CD4-positive, alpha-beta T cell treated with Interleukin-1 beta for 1 hour (primary cell): Measurements from ENCODE around the gene SEC14L1.
"Not testable (repeated sequence)": the region's sequence is repeated elsewhere in the genome, so short reads cannot be mapped to it uniquely, and the experiment has no call there.

Experiments used
- DNase-seq, 2 donors: peaks; one replicate each; pipeline ENCODE4 v3.0.0-alpha.2; 2020 to 2022

Gene SEC14L1

DNA sequence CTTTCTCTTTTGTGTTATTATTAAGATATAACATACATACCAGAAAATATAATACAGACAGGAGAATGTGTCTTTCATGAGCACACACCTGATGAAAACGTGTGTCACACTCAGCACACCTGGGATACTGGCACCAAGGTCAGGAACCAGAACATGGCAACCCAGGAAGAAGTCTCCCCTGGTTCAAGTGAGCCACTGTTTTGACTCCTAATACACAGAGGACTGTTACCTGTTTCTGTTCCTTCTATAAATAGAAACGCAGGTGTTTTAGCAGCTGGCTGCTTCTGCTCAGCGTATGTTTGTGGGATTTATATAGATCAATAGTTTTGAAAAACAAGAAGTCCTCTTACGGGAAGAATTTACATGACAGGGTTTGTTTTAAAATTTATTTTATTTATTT is 3.5 kb downstream of the SEC14L1 start:
- DNase-seq: no peak

DNA sequence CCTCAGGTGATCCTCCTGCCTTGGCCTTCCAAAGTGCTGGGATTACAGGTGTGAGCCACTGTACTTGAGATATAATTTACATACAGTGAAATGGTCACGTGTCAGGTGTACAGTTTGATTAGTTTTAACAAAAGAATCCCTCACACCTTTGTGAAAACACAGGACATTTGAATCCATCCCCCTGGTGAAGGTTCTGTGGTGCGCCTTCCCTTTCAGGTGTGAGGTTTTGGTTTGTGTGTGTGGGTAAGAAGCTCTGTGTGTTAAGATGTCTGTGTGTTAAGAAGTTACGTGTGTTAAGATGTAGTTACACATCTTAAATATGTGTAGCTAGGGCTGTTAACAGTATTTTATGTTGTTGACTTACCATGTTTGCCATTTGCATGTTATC is 4.4 kb downstream of the SEC14L1 start:
- DNase-seq: no peak

- DNase-seq: peak in 1 of 2 donors; percentile 13
These were observed 5.0 kb downstream of the SEC14L1 start for GRCh38 chr17:77145612-77146245.

- no peak for DNase-seq
These were observed 5.5 kb downstream of the SEC14L1 start for GRCh38 chr17:77146246-77146632.

- no peak for DNase-seq
These were observed 6.1 kb downstream of the SEC14L1 start for GRCh38 chr17:77146882-77147281.

DNA sequence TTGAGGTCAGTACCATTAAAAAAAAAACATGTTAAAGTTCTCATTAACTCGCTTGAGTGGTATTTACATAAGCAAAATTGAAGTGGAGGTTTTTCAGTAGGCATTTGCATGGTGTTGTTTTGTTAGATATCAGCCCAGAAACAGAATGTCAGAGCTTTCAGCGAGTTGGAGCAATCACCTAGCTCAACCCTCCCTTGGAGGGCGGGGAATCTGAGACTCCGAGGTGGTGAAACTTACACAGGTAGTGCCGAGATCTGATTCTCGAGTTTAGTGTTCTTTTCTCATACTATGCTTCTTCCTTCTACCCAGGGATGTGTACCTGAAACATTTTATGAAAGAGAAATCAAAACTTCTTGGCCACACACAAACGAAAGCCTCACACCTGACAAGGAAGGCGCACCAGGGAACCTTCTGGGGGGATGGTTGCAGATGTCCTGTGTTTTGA is 6.6 kb downstream of the SEC14L1 start:
- no peak for DNase-seq

DNA sequence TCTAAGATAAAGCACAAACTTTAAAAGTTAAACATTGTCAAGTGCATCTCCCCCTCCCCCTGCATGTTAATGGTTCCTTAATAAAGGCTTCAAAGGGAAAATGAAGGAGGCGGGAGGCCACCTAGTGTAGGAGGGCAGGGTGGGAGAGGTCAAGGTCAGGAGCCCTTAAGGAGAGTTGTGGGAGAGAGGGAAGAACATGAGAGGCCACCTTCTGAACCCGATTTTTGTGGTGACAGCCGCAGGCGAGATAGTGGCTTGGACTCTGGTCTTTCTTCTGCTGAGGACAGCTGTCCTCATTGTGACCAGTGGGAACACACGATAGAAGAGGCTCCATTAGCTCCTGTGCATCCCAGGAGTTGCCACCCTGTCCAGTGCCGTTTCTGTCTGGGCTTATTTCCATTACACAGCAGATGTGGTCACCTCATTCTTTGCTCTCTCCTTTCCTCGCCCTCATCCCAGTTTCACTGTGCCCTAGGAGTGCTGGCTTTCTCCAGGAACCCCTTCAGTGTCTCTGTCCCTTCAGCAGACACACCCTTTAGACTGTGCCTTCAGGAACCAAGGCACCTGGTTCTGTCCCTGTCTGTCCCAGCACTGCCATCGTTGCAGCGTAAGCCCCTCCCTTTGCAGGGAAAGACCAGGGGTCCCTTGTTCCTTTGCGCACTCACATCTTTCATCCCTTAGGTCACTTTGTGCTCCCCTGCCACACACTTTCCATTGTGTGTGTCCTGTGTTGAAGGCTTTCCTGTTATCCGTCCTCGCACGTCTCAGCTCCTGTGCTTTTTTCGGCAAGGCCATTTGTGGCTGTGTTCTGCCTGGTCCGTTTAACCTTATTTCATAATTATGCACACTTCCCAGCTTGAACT is 7.5 kb downstream of the SEC14L1 start:
- DNase-seq: no peak

DNA sequence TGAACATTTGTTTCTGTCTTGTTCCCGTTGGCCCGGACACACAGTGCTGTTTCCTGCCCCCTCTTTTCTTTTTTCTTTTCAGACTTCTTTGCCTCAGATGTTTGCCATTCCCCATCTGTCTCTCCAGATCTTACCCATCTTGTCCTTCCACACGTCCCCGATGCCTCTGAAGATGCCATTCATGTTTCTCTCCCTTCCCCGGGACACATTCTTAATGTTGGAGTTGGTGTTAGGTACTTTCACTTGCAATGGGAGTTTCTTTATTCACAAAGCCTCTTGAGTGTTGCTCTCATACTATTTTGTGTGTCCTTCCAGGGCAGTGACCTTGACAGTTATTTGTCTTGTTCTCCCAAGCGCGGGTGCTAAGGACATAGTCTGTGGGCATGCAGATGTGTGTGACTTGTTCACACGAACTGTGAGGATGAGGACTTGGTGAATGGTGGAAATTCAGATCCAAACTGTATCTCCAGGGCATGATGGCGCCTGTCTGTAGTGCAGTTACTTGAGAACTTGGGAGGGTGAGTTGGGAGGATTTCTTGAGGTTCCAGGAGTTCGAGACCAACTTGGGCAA is 8.3 kb downstream of the SEC14L1 start:
- DNase-seq: no peak

DNA sequence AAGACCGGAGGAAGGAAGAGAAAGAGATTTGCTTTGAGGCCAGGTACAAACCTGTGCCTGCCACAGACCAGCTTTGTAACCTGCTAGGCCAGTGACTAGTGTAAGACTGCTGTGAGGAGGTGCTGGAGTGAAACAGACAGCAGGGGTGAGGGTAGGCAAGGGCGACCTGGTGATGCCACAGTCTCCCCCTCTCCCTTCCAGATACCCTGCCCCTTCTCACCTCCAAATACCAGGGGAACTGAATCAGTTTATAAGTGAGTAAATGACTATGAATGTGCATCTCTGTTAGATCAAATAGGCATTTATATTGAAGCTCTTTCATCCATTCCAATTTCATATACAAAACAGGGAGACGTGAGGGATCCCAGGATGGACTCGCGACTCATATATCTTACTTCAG is 9.4 kb downstream of the SEC14L1 start:
- no peak for DNase-seq

DNA sequence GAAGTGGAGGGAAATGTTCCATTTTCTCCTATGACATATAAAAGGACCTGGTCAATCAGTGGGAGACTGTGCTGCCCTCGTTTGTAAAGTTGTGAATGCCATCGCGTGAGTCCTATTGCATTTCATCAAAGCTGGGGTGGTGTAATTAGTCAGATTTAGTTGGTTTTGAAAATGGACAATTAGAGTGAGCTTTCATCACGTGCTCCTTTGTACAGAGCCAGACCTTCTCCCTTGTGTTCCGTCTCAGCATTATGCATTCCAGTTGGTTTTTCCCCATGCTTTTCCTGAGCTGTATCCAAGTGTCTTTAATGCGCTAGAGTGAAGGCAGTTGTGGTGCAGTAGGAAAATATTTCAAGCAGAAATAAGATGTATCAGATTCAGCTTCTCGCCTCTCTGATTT is 10.4 kb downstream of the SEC14L1 start:
- DNase-seq: no peak

- DNase-seq: not testable (repeated sequence)
These were observed 11.3 kb downstream of the SEC14L1 start for GRCh38 chr17:77152056-77152455.

DNA sequence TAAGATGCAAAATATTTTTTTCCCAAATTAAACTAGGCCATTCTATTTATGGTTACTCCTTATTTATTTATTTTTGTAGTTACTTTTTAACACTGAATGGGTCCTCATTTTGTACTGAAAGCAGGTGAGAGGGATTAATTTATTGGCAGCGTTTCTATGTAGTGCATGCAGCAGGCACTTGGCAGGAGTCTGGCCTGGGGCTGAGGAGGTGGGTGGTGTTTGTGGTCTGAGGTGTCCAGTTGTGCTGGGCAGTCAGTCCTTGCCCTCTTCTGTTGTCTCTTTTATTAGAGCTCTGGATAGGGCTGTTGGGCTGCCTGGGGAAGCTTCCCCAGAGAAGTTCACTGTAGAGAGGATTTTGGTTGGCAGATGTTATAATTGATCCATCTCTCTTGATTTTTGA is 12.7 kb downstream of the SEC14L1 start:
- no peak for DNase-seq

GRCh38 chr17:77153999-77154586 is 13.3 kb downstream of the SEC14L1 start:
- DNase-seq: no peak

GRCh38 chr17:77155125-77155524 is 14.4 kb downstream of the SEC14L1 start:
- DNase-seq: no peak

DNA sequence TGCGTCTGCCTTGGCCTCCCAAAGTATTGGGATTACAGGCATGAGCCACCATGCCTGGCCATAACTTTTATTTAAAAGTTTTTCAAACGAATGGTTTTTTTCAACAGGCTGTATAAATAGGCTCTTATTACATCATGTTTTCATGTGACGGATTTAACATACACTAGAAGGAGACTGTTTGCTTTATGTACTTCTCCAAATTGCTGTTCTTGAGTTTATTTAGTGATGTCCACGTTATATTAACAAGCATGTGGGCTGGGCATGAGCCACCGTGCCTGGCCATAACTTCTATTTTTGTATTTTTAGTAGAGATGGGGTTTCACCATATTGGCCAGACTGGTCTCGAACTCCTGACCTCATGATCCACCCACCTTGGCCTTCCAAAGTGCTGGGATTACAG is 17.0 kb downstream of the SEC14L1 start:
- not testable (repeated sequence) for DNase-seq

GRCh38 chr17:77160091-77160874 is 19.5 kb downstream of the SEC14L1 start:
- no peak for DNase-seq

DNA sequence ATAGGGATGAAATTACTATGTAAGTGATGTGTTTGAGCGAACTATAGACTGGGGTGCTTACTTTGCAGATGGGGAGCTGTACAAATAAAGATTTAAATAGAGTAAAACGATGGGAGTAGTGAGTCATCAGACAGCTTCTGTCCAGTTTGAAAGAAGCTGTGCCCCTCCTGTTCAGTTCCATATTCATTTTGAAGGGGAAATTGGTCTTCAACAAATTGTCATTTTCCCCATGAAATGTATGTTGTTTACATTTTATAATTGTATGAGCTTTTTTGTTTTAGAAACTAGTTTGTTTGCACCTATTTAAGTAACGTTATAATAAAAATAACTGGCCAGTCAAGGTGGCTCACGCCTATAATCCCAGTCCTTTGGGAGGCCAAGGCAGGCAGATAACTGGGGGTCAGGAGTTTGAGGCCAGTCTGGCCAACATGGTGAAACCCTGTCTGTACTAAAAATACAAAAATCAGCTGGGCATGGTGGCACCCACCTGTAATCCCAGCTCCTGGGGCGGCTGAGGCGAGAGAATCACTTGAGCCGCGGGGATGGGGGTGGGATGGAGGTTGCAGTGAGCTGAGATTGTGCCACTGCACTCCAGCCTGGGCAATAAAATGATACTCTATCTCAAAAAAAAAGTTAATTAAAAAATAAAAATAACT is 20.2 kb downstream of the SEC14L1 start:
- no peak for DNase-seq

- DNase-seq: no peak
These were observed 21.2 kb downstream of the SEC14L1 start for GRCh38 chr17:77161953-77162352.

GRCh38 chr17:77163001-77163400 is 22.2 kb downstream of the SEC14L1 start:
- DNase-seq: no peak

GRCh38 chr17:77163511-77164280 is 22.9 kb downstream of the SEC14L1 start:
- DNase-seq: no peak

DNA sequence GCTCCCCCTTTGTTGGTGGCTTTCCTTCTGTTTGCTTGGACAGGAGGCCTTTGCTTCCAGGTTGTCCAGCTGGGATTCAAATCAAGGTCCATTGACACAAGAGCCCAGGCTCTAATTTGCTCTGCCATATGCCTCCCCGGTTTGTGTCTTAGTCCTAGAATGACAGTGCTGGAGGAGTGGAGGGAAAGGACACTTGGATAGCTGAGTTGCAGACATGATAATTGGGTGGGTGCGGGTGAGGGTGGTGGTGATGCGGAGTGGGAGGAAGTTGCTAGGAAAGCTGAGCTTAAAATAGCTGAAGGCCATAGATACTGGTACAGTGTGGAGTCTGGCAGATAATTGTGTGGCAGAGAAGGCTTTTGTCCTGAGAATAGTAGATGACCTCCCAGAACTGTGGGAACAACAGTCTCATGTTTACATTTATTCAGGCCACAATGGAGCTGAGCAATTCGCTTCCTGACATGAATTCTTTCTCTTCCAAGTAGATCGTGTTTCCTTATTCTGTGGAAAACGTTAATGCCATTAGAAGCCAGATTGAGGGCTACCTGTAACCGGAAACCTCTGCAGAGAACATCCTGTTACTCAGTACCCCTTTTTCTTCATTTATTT is 23.8 kb downstream of the SEC14L1 start:
- no peak for DNase-seq
